Measurements from ENCODE around the gene CCDC92B. TPM values are rescaled to one million over a fixed set of nuclear protein-coding genes. Genes with fewer than 3 reads are reported as not detected.
A peak's percentile ranks its signal among the peaks of the same experiment; 100 is the strongest.

Gene CCDC92B
- total RNA-seq, 1 donor from 2014 or later = 0.16 TPM

DNA sequence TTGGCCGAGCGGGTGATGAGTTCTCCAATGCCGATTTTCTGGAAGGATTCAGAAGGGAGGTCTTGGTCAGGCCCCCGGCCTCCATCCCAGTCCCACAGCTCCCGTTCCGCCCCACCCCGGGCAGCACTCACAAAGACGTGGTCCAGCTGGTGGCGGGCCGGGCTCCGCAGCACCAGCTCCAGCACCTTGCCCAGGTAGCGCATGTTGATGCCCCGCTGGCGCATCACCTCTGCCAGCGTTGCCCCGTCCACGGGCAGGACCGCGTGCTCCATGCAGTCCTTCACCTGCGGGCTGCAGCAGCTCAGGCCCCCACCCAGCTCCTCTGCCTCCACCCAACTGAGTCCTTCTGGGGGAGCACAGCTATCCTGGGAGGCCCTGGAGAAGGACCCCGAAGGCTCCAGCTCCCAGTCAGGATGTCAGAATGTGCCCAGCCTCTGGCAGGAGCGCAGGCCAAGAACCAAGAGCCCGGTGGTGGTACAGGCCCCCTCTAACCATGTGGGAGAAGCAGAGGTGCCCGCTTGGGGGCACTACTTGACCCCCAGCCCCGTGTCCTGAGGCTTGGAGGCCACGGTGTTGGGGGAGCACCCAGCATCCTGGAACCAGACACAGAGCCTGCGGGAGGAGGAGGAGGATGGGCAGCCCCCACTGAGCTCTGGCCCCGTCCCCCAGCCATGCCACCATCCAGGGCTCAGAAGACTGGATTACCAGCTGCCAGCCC, 54.0 kb downstream of the CCDC92B start:
- ATAC-seq = no peak
- intact Hi-C loops (cut with DNase I) = no loop called here

GRCh38 chr17:2694381-2695242, 54.8 kb downstream of the CCDC92B start:
- DNase-seq (ENCODE audit: missing footprints) (no peak), ATAC-seq (no peak)
- intact Hi-C loops (cut with DNase I) = no loop called here

More for the DNA sequence above, 54.0 kb downstream of the CCDC92B start:
- no peak for DNase-seq (ENCODE audit: missing footprints)

- no peak for ATAC-seq
- no peak for DNase-seq (ENCODE audit: missing footprints)
- intact Hi-C loops (cut with DNase I) = no loop called here
Measured at GRCh38 chr17:2693561-2694380, 55.7 kb downstream of the CCDC92B start.

DNA sequence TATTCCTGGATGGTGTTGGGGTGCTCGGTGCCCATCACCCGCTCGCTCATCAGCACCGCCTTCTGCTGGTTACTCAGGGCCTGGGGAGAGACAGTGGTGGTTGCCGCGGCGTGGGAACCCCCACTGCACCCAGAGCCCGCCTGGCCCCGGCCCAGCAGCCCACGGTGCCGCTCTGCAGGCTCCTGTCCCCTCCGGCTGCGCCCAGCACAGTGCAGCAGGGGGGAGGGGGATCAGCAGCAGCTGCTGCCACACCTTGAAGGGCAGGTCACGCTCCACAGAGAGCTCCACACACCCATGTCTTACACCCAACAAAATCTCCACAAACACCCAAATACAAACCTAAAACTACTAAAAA, 56.7 kb downstream of the CCDC92B start:
- DNase-seq (ENCODE audit: missing footprints) (no peak), ATAC-seq (no peak)
- intact Hi-C loops (cut with DNase I) = no loop called here

- intact Hi-C loops (cut with DNase I) = no loop called here
- DNase-seq (ENCODE audit: missing footprints) = no peak
Measured at GRCh38 chr17:2691965-2692780, 57.3 kb downstream of the CCDC92B start.

GRCh38 chr17:2691069-2691871, 58.2 kb downstream of the CCDC92B start:
- DNase-seq (ENCODE audit: missing footprints) (no peak), ATAC-seq (no peak)
- intact Hi-C loops (cut with DNase I) = no loop called here

More at GRCh38 chr17:2691965-2692780, 57.3 kb downstream of the CCDC92B start:
- no peak for ATAC-seq

- no peak for DNase-seq (ENCODE audit: missing footprints)
- no peak for ATAC-seq
- intact Hi-C loops (cut with DNase I) = no loop called here
Measured at GRCh38 chr17:2690165-2691068, 59.0 kb downstream of the CCDC92B start.

DNA sequence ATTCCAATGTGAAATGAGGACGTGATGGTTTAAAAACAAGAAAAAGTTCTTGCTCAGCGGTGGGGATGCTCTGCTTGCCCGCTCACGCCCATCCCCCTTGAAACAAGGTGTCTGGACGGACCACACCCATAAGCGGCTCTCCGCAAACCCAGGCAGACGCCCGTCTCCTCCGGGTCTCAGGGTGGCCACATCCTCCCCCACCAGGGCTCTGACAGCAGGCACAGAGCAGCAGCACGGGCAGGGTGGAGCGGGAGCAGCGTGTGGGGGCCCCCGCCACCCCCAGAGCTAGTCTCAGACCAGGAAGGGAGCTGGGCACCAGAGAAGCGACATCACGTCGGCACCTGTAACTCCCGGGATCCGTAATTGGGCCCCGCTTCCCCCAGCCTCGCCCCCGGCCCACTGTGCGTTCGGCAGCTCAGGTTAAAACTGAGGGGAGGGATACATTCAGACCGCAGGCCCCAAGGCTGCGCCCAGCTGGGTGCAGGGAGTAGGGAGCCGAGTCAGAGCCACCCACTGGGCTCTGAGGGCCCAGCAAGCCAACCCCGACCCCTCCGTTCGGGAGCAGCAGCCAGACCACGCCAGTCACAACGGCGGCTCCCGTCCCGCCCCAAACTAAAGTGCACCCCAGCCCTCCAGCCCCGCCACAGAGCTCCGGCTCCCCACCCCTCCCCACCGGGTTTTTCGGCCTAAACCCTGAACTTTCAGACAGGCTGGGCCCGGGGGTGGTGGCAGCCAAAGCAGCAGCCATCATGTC, 59.9 kb downstream of the CCDC92B start:
- intact Hi-C loops (cut with DNase I) = loop anchor here (10.0 kb wide), 2 partner anchors 175 to 205 kb away; partner anchors contain the start of gene METTL16
- no peak for DNase-seq (ENCODE audit: missing footprints)
- no peak for ATAC-seq

- intact Hi-C loops (cut with DNase I) = loop anchor here (10.0 kb wide), 2 partner anchors 174 to 204 kb away; partner anchors contain the start of gene METTL16
- DNase-seq (ENCODE audit: missing footprints) (no peak), ATAC-seq (peak; percentile 29)
Measured at GRCh38 chr17:2688351-2689342, 60.8 kb downstream of the CCDC92B start.

DNA sequence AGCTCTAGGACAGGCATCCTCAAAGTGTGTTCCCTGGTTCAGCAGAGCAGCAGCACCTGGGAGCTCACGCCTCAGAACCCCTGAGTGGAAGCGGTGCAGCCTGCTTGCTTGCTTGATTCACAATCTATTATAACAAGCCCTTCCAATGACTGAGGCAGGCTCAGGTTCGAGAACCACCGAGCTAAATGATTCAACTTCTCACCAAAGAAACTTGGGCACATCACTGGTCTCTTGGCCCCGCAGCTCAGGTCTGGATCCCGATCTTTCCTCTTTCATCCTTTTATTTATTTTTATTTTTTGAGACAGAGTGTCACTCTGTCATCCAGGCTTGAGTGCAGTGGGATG, 62.4 kb downstream of the CCDC92B start:
- intact Hi-C loops (cut with DNase I) = loop anchor here (2.0 to 10.0 kb wide), 3 partner anchors 20 to 202 kb away; partner anchors contain the start of gene METTL16
- no peak for ATAC-seq
- DNase-seq (ENCODE audit: missing footprints) = no peak

DNA sequence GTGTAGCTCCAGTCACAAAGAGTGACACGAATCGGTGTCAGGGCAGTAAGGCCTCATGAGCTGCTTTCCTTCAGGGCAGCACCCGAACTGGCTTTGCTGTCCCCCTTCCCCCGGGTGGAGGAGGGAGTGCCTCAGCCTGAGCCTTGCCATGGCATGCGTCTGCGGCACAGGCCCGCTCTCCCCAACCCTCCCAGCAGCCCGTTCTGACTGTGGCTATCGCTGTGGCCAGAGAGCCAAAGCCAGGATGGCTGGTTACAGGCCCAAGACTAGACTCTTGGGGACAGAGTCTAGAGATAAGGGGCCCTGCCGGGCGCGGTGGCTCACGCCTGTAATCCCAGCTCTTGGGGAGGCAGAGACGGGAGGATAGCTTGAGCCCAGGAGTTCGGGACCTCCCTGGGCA, 63.8 kb downstream of the CCDC92B start:
- DNase-seq (ENCODE audit: missing footprints) (no peak), ATAC-seq (no peak)
- intact Hi-C loops (cut with DNase I) = loop anchor here (2.0 to 10.0 kb wide), 3 partner anchors 21 to 201 kb away; partner anchors contain the start of gene METTL16

DNA sequence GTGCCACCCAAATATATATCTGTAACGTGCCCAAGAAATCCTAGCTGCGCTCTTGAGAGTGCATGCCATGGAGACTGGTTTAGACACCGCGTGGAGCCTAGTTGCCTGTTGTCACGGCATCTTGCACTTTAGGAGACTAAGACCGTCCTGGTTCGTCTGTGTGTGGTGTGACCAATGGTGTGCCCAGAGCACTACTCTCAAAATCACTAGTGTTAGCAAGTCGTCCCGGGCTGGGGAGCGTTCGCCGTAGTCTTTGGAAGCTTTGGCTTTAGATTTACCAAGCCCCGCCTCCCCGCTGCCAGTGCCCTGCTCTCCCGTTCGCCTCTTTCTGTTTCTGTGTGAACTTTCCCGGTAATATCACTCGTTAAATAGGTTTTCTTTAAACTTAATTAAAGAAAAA, 64.9 kb downstream of the CCDC92B start:
- DNase-seq (ENCODE audit: missing footprints) (no peak), ATAC-seq (no peak)
- intact Hi-C loops (cut with DNase I) = loop anchor here (10.0 kb wide), 2 partner anchors 170 to 200 kb away; partner anchors contain the start of gene METTL16

GRCh38 chr17:2683912-2684311, 65.5 kb downstream of the CCDC92B start:
- DNase-seq (ENCODE audit: missing footprints) (no peak), ATAC-seq (no peak)
- intact Hi-C loops (cut with DNase I) = loop anchor here (10.0 kb wide), 2 partner anchors 169 to 199 kb away; partner anchors contain the start of gene METTL16

DNA sequence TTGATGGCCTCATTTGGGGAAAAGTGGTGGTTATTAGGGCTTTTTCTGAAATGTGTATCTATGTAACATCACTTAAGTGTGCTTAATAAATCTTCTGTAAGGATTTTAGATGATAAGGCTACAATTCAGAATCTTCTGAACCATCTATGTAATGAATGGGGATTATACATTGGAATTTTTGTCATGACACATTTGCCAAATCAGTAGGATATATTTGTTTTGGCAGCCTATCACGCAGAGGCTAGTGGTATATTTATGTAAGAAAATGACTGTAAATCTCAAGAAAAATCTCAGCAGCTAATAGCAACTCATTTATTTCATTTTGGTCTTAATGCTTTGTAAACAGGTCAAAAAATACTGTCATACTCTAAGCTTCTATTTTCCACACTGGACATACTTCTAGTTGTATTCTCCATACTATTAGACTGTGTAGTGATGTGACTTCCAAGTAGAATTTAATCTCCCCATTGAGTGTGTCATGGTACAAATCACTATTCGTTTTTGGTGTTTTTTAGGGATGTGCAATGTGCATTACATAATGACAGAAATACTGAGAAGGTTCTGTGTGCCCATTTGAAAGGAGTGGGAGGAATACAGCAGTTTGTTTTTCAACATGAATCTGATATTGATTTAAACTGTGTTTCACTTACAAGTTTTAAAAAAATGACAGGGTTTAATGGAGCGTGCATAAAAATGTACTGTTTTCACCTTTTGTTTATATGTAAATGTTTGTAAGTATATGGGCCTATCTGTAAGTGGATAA, 67.1 kb downstream of the CCDC92B start:
- ATAC-seq (no peak), DNase-seq (ENCODE audit: missing footprints) (no peak)
- intact Hi-C loops (cut with DNase I) = loop anchor here (10.0 kb wide), 2 partner anchors 168 to 198 kb away; partner anchors contain the start of gene METTL16

Data from Right ventricle myocardium inferior (tissue), 1 donor.